GM19193 (cell line): Measurements from ENCODE around the gene KDM2A.

Experiments
- POLR2A ChIP-seq: IDR thresholded peaks from 4 replicates; pipeline ENCODE4 v1.6.1; 2011; ENCODE audit not compliant: insufficient read depth, insufficient read length; ENCODE audit errors: extremely low read depth

KDM2A gene

DNA sequence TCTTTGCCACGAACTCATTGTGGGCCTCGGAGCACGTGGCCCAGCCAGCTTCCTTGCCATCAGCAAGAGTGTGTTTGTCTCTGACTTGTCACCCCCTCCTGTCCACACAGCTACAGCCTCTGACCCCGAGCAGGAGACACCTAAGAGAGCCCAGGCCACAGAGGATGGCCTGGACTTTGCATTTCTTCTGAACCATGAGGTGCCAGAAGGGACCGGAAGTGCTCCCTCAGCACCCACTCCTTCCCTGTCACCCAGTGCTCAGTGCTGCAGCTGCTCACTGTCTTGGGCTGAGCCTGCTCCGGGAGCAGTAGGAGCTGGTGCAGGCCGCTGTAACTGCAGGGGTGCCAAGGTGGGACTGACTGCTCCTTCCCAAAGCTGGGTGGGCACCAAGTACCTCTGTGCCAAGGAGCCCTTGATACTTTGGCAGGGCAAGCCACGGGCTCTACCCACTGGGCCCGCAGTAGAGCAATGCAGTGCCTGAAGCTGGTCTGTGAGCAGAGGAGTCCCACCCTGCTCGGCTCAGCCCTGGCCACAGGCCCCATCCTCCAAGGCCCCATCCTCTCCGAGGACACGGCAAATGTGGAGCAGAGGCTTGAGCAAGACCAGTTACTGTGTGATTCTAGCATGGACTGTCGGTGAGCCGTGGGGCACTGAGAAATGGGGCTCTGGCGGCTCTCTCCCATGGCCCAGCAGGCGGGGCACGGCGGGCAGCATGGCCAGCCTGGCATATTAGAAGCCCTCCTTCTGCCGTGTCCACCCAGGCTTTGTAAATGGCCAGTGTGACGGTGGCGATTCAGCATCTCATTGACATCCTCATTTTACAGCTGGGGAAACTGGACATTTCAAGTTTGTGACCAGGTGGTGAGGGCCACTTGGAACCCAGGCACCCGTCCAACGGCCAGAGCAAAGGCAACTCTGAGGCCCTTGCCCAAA, 153.5 kb downstream of the KDM2A start:
- TF ChIP-seq POLR2A, result peak; percentile 12

DNA sequence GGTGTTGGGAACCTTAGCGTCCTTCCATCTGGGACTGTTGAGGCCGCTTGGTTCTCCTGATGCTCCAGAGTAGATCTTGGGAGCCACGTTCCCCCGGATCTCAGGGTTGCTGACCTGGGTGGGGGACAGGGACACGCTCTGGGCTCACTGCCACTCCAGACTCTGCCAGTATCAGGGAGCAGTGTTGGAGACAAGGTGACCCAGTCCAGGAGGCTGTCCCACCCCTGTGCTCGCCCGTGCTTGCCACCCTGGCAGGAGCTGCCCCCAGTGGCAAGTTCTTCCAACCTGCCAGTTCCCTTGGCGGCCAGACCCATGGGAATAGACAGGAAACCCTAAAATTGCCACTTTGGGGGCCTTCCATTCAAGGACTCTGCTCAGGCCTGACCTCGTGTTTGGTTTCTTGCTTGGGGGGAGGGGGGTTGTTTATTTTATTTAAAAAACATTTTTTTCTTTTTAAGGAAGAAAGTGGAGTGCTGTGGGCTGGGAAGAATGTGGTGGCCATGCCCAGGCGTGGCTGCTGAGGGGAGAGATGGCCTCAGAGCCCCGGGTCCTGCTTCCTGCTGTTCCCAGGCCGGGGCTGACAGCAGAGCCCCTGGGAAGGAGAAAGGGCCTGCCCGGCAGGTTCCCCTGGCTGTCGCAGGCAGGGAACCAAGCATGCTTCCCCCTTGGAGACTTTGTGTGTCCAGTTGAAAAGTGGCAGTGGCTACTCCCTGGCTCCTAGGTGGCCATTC, 154.4 kb downstream of the KDM2A start:
- TF ChIP-seq POLR2A, result no peak

DNA sequence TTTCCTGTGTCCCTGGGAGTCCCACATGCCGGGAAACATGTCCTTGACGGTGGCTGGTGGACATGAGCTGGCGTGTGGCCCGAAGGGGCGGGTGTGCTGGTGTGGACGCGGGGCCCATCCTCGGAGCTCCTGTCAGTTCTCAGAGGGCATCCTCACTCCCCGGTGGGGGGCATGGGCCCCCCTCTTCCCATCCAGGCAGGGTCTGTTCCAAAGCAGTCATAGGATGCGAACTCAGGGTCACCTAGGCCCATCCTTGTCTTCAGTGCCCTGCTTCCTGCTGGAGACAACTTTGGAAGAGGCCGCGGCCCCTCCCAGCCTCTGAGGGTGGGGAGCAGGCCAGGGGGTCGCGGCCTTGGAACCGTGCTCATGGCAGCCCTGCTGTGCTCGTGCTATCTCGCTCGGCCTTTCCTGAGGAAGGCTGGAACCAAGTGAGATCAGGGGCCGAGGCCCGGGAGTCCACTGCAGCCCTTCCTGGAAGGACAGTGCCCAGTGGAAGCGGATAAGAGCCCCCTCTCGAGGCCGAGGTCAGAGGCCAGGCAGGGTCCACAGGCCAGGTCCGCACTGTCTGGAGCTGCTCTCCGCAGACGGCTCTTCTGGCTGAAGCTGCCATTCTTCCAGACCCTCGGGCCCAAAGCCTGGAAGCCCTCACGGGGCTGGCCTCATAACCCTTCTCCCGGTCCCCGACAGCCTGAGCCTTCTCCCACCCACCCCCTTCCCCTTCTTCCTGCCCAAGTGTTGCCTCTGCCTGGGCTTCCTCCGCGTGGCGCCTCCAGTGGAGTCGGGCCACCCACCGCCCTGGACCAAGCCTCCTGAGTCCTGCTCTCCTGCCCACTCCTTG, 155.9 kb downstream of the KDM2A start:
- no peak for TF ChIP-seq POLR2A

DNA sequence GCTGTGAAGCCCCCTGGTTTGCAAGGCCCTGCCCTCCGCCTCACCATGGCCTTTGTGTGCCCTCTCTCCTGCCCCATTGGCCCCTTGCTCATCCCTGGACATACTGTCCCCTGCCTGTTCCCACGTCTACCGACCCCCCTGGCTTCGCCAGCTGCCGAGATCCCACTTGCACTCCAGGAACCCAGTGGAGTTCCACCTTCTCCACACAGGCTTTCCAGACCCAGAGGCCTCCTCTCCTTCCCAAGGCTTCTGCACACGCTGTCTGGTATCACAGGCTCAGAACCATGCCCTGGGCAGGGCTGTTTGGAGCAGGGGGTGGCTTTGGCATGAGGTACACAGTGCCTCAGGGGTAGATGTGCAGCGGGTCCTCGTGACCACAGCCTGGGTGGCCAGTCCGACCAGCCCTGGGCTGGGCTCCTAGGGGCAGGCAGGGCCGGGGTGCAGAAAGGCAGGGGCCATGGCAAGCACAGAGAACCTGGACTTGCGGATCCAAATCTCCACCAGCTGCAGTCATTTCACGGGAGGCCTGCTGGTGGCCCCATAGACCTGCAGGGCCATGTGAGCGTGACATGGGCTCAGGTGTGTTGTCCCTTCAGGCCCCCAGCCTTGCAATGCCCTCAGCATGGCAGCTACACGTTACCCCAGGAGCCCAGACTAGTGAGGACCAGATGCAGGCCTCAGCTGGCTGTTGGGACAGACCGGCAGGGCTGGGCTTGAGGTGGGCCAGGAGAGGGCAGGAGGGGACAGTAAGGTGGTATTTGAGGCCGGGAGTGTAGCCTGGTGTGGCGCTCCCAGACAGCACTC, 156.7 kb downstream of the KDM2A start:
- no peak for TF ChIP-seq POLR2A

DNA sequence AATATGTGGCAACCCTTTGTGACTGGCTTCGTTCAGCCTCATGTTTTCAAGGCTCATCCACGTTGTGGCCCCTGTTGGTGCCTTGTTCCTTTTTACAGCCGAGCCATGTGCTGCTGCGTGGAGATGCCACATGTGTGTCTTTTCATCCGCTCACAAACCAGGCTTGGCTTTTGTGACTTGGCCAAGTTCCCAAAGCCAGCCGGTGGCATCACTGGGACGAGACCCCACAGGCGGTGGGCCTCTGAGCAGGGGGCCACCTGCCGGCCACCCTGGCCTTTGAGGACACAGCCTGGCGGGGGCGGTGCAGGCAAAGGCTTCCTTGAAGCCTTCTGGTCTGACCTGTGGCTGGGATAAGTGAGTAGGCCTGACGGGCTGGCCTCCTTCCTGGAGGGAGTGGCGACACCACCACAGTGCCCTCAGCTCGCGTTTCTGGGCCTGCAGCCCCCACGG, 157.7 kb downstream of the KDM2A start:
- no peak for TF ChIP-seq POLR2A

DNA sequence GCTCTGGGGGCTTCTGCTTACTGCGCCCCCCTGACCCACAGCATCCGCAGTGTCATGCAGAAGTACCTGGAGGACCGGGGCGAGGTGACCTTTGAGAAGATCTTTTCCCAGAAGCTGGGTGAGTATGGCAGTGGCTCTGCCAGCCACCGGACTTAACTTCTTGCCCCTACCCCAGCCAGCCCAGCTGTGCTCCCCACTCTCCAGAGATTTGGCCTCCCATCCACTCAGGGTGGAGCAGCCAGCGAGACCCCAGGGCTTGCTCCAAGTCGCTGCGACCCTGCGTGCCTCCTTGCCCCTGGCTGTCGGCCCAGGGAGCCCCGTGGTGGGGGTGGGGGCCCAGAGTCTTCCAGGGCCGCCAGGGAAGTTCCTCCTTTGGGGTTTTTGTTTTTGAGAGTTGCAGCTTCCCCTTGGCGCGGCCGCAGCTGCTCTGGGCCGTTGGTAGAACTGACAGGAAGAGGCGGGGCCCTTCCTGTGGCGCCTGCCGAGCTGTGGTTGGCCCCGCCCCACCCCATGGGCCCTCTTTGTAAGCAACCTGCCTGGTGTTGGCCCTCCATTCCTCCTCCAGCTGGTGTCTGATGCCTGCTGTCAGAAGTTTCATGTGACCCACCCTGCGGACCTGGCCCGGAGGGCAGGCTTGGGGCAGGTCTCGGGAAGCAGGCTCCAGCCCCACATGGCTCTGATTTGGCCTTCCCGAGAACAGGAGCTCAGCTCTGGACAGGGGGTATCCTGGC, 158.3 kb downstream of the KDM2A start:
- peak; percentile 58 for TF ChIP-seq POLR2A

DNA sequence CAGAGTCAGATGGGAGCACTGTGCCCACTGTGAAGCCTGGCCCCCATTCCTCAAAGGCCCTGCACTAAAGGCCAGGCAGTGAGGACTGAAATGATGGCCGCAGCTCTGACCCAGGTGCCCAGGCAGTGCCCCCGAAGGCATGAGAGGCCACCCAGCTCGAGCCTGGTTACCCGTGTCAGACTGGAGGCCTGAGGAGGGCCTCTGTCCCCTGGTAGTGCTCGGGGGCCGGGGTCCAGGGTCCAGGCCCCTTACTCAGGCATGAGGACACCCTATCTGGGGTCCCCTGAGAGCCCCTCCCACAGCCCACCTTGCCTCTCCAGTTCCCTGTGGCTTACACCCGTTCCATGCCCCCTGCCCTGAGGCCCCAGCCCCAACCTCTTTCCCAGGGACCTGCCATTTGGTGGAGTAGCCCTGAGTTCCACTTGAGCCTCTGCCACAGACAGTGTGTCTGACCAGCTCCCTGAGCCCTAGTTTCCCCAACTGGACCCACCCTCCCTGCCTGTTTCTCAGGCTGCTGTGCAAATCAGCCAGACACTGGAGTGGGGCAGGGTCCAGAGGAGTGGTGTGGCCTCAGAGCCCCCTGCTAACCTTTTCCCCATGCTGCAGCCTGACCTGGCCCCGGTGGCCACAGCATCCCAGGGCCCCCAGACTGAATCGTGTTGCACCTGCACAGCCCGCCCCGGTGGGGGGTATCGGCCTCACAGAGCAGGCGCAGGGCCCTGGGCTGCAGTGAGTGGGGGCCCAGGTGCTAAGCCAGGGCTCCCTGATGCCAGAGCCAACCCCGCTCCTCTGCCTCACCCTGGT, 159.3 kb downstream of the KDM2A start:
- TF ChIP-seq POLR2A, result no peak

DNA sequence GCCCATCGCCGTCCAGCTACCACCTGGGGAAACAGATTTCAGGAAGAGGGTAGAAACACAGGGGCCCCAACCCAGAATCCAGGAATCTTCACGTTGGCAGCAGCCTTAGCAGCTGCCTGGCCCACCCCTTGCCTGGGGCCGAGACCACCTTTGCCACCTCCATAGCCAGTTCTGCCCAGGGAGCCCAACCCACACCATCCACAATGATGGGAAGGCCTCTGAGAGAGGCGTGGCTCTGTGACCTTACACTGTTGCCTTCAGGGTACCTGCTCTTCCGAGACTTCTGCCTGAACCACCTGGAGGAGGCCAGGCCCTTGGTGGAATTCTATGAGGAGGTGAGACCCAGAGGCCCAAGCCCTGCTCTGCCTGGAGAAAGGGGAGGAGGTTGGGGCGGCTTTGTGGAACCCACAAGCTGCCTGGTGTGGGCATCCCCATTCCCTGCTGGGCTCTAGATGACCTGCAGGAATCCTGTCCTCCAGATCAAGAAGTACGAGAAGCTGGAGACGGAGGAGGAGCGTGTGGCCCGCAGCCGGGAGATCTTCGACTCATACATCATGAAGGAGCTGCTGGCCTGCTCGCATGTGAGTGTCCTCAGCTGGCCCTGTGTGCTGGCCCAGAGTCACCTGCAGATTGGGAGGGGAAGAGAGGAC, 160.0 kb downstream of the KDM2A start:
- TF ChIP-seq POLR2A, result no peak

DNA sequence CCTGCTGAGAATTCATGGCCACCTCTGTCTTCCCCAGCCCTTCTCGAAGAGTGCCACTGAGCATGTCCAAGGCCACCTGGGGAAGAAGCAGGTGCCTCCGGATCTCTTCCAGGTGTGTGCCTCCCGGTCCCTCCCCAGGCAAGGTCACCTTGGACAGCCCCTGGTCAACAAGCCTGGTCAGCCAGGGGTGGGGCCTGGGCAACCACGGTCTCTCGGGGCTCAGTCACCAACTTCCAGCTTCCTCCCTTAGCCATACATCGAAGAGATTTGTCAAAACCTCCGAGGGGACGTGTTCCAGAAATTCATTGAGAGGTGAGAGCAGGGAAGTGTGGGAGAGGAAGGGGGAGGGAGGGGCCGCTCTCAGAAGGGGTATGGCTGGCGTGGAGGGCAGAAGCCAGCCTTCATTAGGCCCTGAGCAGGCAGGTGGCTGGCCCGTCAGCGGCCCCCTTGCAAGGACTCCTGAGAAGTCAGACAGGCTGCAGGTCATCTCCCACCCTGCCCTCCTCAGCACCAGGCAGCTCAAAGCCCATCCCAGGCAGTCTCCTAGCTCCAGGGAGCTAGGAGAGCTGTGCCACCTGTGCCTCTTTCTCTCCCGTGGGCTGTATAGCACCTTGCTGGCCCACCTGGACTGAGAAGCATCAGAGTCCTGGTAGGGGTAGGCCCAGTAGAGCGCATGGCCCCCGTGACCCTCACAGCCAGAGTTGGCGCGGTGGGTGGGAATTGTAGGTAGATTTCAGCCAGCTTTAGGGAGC, 160.7 kb downstream of the KDM2A start:
- TF ChIP-seq POLR2A, result no peak

DNA sequence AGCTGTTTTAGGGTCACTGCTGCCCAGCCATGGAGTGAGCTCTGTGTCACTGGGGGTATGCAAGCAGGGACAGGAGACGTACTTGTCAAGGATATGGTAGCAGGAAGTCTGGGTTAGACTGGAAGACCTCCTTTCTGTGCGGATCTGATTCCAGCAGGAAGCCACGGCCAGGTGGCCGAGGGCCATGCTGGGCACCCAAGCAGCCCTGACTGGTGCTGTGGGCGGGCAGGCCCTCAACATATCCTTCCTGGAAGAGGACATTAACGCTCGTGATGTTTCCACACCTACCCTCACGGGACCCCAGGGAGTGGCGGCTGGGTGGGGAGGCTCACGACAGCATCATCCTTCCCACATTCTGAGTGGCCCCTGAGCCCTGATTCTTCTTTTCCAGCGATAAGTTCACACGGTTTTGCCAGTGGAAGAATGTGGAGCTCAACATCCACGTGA, 161.3 kb downstream of the KDM2A start:
- no peak for TF ChIP-seq POLR2A

DNA sequence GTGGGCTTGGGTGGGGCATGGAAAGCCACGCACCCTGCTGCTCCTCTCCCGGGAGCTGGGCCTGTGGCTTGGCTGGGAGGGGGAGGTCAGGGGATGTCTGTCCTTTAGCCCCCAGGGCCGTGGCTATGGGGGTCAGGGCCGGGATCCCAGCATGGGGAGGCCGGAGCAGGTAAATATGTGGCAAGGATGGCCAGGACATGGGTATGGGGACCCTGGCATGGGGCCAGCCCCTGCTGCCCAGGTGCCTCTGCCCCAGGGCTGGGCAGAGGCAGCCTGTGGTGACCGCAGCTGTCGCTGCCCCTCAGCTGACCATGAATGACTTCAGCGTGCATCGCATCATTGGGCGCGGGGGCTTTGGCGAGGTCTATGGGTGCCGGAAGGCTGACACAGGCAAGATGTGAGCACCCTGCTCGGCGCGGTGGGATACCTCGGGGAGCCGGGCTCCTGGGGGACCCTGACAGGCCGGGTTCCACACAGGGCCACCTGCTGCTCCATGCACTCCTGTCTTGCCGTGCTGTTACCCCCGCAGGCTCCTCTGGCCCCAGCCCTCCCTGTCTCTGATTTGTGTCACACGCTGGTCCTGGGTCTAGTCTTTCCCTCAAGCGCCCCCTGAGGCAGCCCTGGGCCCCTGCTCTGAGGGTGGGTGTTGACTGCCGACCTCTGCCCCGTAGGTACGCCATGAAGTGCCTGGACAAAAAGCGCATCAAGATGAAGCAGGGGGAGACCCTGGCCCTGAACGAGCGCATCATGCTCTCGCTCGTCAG, 161.9 kb downstream of the KDM2A start:
- no peak for TF ChIP-seq POLR2A
